Measurements from ENCODE around the gene KRTAP3-1.

Gene KRTAP3-1

DNA sequence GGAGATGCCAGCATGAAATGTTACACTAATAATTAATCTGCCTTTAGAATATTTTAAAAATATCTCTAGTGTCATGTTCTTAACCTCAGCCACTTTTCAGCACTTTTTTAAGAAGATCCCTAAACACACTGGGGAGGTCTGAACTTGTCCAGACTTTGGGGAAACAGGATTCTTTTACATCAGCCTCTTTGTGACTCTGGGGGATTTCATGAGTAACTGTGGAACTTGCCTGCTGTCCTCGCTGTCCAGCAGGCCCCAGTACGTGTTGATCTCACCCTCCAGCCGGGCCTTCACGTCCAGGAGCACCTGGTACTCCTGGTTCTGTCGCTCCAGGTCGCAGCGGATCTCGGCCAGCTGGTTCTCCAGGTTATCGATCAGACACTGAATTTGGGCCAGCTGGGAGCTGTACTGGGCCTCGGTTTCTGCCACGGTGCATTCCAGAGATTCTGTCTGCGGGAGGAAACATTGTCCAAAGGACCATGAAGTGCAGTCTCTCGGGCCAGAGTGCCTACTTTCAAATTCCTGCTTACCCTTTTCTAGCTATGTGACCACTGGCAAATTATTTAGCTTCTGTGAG is 30.3 kb downstream of the KRTAP3-1 start:
- DNase-seq (ENCODE audit: low read depth, low spot score), result no peak

GRCh38 chr17:40975516-40975915 is 33.4 kb downstream of the KRTAP3-1 start:
- DNase-seq (ENCODE audit: low read depth, low spot score), result no peak

DNA sequence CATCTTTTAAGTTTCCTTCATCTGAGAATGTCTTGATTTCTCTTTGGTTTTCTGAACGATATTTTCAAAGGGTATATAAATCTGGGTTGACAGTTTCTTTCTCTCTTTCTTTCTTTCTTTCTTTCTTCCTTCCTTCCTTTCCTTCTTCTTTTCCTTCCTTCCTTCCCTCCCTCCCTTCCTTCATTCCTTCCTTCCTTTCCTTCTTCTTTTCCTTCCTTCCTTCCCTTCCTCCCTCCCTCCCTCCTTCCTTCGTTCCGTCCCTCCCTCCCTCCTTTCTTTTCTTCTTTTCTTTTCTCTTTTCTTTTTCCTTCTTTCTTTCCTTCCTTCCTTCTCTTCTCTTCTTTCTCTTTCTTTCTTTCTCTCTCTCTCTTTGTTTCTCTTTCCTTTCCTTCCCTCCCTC is 34.6 kb downstream of the KRTAP3-1 start:
- no peak for DNase-seq (ENCODE audit: low read depth, low spot score)

GRCh38 chr17:40967582-40967981 is 41.3 kb downstream of the KRTAP3-1 start:
- DNase-seq (ENCODE audit: low read depth, low spot score), result no peak

- DNase-seq (ENCODE audit: low read depth, low spot score), result no peak
Observed at GRCh38 chr17:40966848-40967247, 42.1 kb downstream of the KRTAP3-1 start, which contains the start of gene KRT39. Gene KRT39, minus strand, starts transcription at chr17:40966948. Its CDS starts 92 bp downstream, at chr17:40966856.

GRCh38 chr17:40963838-40964237 is 45.1 kb downstream of the KRTAP3-1 start:
- DNase-seq (ENCODE audit: low read depth, low spot score), result no peak

GRCh38 chr17:40962059-40962561 is 46.8 kb downstream of the KRTAP3-1 start:
- DNase-seq (ENCODE audit: low read depth, low spot score), result no peak

GRCh38 chr17:40961591-40961990 is 47.3 kb downstream of the KRTAP3-1 start:
- no peak for DNase-seq (ENCODE audit: low read depth, low spot score)

DNA sequence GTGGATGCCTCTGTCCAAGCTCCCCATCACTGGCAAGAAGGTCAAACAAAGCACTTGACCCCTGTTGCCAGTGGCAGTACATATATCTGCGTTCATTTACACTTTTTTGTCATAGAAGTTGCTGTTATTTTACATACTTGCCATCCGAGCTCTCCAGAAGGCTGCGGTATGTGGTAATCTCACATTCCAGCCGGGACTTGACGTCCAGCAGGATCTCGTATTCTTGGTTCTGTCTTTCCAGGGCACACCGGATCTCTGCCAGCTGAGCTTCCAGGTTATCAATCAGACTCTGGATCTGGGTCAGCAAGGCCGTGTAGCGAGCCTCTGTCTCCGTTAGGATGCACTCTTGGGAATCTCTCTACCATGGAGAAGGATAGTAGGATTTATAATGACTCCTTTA is 48.8 kb downstream of the KRTAP3-1 start:
- DNase-seq (ENCODE audit: low read depth, low spot score), result no peak

Measured in iPS DF 19.7 (cell line).